Stimulated activated naive CD8-positive, alpha-beta T cell treated with anti-CD3 and anti-CD28 coated beads, Interleukin-15, Interleukin-2, amounts not matched to agents 100 U/mL and 50 U/mL, for 24 hours (primary cell): ENCODE data around the gene TSC2.
"Not testable (repeated sequence)": the region's sequence is repeated elsewhere in the genome, so short reads cannot be mapped to it uniquely, and the experiment has no call there.

Experiments
- ATAC-seq: fragments of 150-1000 bp; cut with Tn5 transposase; one replicate; pipeline ENCODE4 v1.10.0; 2021
- DNase-seq: peaks from one replicate; pipeline ENCODE4 v3.0.0; 2021

TSC2 gene

GRCh38 chr16:2086812-2087747 lies 39.3 kb downstream of the TSC2 start:
- DNase-seq (no peak), ATAC-seq (no peak)

- DNase-seq (no peak), ATAC-seq (no peak)
Measured at GRCh38 chr16:2087748-2088631, 40.2 kb downstream of the TSC2 start.

GRCh38 chr16:2088759-2089358 lies 41.1 kb downstream of the TSC2 start:
- DNase-seq (no peak), ATAC-seq (no peak)

- DNase-seq: no peak
- no peak for ATAC-seq
Measured at GRCh38 chr16:2089706-2090480, 42.1 kb downstream of the TSC2 start.

GRCh38 chr16:2090481-2090776 lies 42.6 kb downstream of the TSC2 start:
- DNase-seq (no peak), ATAC-seq (no peak)

GRCh38 chr16:2090777-2091546 lies 43.2 kb downstream of the TSC2 start:
- no peak for ATAC-seq
- peak; percentile 17 for DNase-seq

GRCh38 chr16:2091547-2092255 lies 43.9 kb downstream of the TSC2 start:
- no peak for ATAC-seq
- no peak for DNase-seq

GRCh38 chr16:2092256-2092620 lies 44.5 kb downstream of the TSC2 start:
- DNase-seq (no peak), ATAC-seq (no peak)

- ATAC-seq (no peak), DNase-seq (no peak)
Measured at GRCh38 chr16:2092866-2093265, 45.1 kb downstream of the TSC2 start.

- DNase-seq (no peak), ATAC-seq (no peak)
Measured at GRCh38 chr16:2093793-2094192, 46.0 kb downstream of the TSC2 start.

- ATAC-seq (no peak), DNase-seq (no peak)
Measured at GRCh38 chr16:2095315-2095853, 47.6 kb downstream of the TSC2 start.

GRCh38 chr16:2095918-2096582 lies 48.3 kb downstream of the TSC2 start:
- DNase-seq (no peak), ATAC-seq (no peak)

GRCh38 chr16:2096853-2097595 lies 49.2 kb downstream of the TSC2 start:
- DNase-seq (no peak), ATAC-seq (no peak)

- ATAC-seq, DNase-seq: not testable (repeated sequence)
Measured at GRCh38 chr16:2097689-2098088, 49.9 kb downstream of the TSC2 start.

GRCh38 chr16:2101581-2101980 lies 53.8 kb downstream of the TSC2 start:
- not testable (repeated sequence) for ATAC-seq, DNase-seq

GRCh38 chr16:2102471-2102870 lies 54.7 kb downstream of the TSC2 start:
- DNase-seq: no peak
- no peak for ATAC-seq

GRCh38 chr16:2104464-2104863 lies 56.7 kb downstream of the TSC2 start:
- not testable (repeated sequence) for DNase-seq
- peak; percentile 23 for ATAC-seq

- not testable (repeated sequence) for DNase-seq, ATAC-seq
Measured at GRCh38 chr16:2105291-2105690, 57.5 kb downstream of the TSC2 start.

- not testable (repeated sequence) for ATAC-seq, DNase-seq
Measured at GRCh38 chr16:2105769-2106168, 58.0 kb downstream of the TSC2 start.
